KMS-11 (cell line): ENCODE data around the gene CALD1.

Experiments used
- H2AFZ ChIP-seq: fragments of 200-600 bp; sonication (generic); 2 replicates; pipeline ENCODE4 v1.6.1; 2016; ENCODE audit warnings: antibody characterized with exemption, mixed run types, low read depth
- H3K27ac ChIP-seq: fragments of 200-600 bp; sonication (generic); 2 replicates; pipeline ENCODE4 v1.6.1; 2016; ENCODE audit warnings: mild to moderate bottlenecking, mixed run types
- H3K27me3 ChIP-seq: fragments of 200-600 bp; sonication (generic); 2 replicates; pipeline ENCODE4 v1.6.1; 2017; ENCODE audit warnings: mild to moderate bottlenecking, low read depth, mixed run types, moderate library complexity; ENCODE audit not compliant: insufficient read depth
- H3K36me3 ChIP-seq: fragments of 200-600 bp; sonication (generic); 2 replicates; pipeline ENCODE4 v1.6.1; 2017; ENCODE audit warnings: mild to moderate bottlenecking, mixed run types; ENCODE audit not compliant: insufficient read depth
- H3K4me1 ChIP-seq: fragments of 200-600 bp; sonication (generic); 2 replicates; pipeline ENCODE4 v1.6.1; 2016; ENCODE audit warnings: mild to moderate bottlenecking, low read depth, mixed run types; ENCODE audit not compliant: poor library complexity, severe bottlenecking
- H3K4me2 ChIP-seq: fragments of 200-600 bp; sonication (generic); 2 replicates; pipeline ENCODE4 v1.7.0; 2016; ENCODE audit warnings: mild to moderate bottlenecking, mixed run types
- H3K4me3 ChIP-seq: fragments of 200-600 bp; sonication (generic); IDR thresholded peaks from 2 replicates; pipeline ENCODE4 v1.6.1; 2017; ENCODE audit warnings: low read depth, low read length, mixed read lengths; ENCODE audit not compliant: insufficient read depth
- H3K79me2 ChIP-seq: fragments of 200-600 bp; sonication (generic); 2 replicates; pipeline ENCODE4 v1.6.1; 2016; ENCODE audit warnings: low read depth, mixed run types; ENCODE audit not compliant: insufficient read depth
- H3K9ac ChIP-seq: fragments of 200-600 bp; sonication (generic); 2 replicates; pipeline ENCODE4 v1.6.1; 2016; ENCODE audit warnings: mild to moderate bottlenecking, mixed run types
- H4K20me1 ChIP-seq: fragments of 200-600 bp; sonication (generic); 2 replicates; pipeline ENCODE4 v1.6.1; 2016; ENCODE audit warnings: mild to moderate bottlenecking, mixed run types; ENCODE audit not compliant: insufficient read depth
- CTCF ChIP-seq: fragments of 200-600 bp; sonication (generic); conservative IDR thresholded peaks from 2 replicates; pipeline ENCODE4 v1.6.1; 2017; ENCODE audit warnings: low read depth, mild to moderate bottlenecking, antibody characterized with exemption, low read length, moderate library complexity, mixed read lengths

CALD1 gene

DNA sequence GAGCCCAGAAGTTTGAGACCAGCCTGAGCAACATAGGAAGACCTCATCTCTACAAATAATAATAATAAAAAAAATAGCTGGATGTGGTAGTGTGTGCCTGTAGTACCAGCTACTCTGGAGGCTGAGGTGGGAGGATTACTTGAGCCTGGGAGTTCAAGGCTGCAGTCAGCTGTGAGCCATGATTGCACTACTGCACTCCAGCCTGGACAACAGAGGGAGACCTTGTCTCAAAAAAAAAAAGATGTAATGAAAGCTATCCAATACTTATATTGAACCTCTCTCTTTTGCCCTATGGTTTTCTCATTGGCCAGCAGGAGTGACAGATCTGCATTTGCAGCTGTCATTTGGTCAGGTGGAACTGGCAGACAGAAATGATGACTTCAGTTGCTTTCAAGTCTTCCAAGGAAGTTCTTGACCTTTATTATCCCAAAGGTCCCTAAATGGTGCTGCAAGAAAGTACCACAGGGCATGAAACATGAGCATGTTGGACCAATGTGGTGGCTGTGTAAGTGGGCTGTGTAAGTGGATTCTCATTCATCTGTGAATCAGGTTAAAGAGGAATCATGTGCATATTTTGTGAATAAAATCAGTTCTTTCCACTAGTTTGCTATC, 99.4 kb downstream of the CALD1 start:
- no peak overlapping the region for H3K4me2 ChIP-seq
- no peak overlapping the region for H3K9ac ChIP-seq

DNA sequence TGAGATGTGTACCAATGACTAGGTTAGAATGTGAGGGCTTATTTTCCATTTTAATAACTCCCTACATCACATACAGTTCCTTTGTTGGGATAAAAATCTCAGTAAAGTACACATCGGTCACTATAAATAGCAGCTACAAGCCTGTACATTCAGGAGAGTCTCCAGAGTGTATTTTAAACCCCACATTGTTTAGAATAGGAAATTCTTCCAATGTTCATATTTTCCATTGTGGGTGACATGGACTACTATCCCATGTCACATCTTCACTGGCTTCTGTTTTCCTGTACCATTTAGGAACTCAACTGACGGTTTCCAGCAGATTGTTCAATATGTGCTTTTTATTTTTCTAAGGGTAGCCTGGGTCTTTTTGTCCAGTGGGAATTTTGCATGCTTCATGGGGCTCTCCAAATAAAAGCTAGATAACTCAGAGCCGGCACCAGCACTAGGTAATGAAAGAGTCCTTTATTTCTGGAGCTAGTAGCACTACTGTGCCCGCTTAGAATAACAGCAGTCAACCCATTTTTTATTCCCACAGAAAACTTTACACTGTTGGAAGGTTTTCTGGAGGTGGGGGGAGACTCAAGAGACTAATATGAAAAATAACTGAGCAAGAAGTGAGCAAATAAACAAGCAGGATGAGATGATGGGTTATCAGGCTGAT, 100.5 kb downstream of the CALD1 start:
- no peak overlapping the region for H3K9ac ChIP-seq
- H2AFZ ChIP-seq = no peak overlapping the region
- H3K4me2 ChIP-seq = no peak overlapping the region
- H4K20me1 ChIP-seq = no peaks in the 10 kb centered on the region
- H3K4me3 ChIP-seq = no peak overlapping the region
- no peaks in the 10 kb centered on the region for H3K36me3 ChIP-seq
- no peaks in the 10 kb centered on the region for H3K79me2 ChIP-seq
- H3K27ac ChIP-seq = no peak overlapping the region
- no peaks in the 10 kb centered on the region for H3K4me1 ChIP-seq
- no peaks in the 10 kb centered on the region for H3K27me3 ChIP-seq
- TF ChIP-seq CTCF = no peak

More for the DNA sequence above, 99.4 kb downstream of the CALD1 start:
- Histone ChIP-seq H3K36me3 (no peaks in the 10 kb centered on the region), H3K79me2 (no peaks in the 10 kb centered on the region), H3K4me1 (no peaks in the 10 kb centered on the region), H4K20me1 (no peaks in the 10 kb centered on the region), H3K27me3 (no peaks in the 10 kb centered on the region), H3K27ac (no peak overlapping the region), H3K4me3 (no peak overlapping the region), H2AFZ (no peak overlapping the region)
- TF ChIP-seq CTCF = no peak

GRCh38 chr7:134882481-134882880, 103.0 kb downstream of the CALD1 start:
- H3K36me3 ChIP-seq = no peaks in the 10 kb centered on the region
- no peaks in the 10 kb centered on the region for H4K20me1 ChIP-seq
- no peaks in the 10 kb centered on the region for H3K79me2 ChIP-seq
- H3K4me1 ChIP-seq = no peaks in the 10 kb centered on the region
- H3K4me3 ChIP-seq = no peak overlapping the region
- TF ChIP-seq CTCF = no peak
- no peak overlapping the region for H3K4me2 ChIP-seq
- H3K27me3 ChIP-seq = no peaks in the 10 kb centered on the region
- no peak overlapping the region for H2AFZ ChIP-seq
- no peak overlapping the region for H3K27ac ChIP-seq
- no peak overlapping the region for H3K9ac ChIP-seq

DNA sequence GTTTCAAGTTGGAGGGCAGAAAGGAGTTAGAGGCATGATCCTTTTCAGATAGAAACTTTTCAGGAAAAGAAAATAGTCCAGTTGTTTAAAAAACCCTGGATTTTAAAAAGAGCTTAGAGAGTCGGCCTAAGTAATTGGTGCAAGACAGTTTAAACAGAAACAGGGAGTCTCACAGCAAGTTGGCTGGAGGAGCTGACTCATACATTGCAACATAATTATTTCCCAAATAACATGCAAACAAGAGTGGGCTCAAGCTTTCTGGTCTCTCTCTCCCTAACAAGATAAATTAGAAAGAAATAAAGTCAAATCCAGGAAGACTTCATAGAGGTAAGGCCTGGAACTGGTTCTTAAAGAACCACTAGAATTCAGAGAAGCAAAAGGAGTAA, 106.5 kb downstream of the CALD1 start:
- Histone ChIP-seq H3K36me3 (no peaks in the 10 kb centered on the region), H2AFZ (no peak overlapping the region), H3K27ac (no peak overlapping the region), H3K9ac (no peak overlapping the region), H3K4me3 (no peak overlapping the region), H3K27me3 (no peaks in the 10 kb centered on the region; the same call in 1 of the 2 replicates), H3K4me1 (no peaks in the 10 kb centered on the region), H4K20me1 (no peaks in the 10 kb centered on the region), H3K79me2 (no peaks in the 10 kb centered on the region), H3K4me2 (no peak overlapping the region)
- TF ChIP-seq CTCF = no peak
